Activated T-helper 2 cell treated with anti-CD3 and anti-CD28 coated beads, Interferon-gamma antibody, Interleukin-2, Interleukin-4, amounts not matched to agents 10 μg/mL and 5 μg/mL and 100 μg/mL, durations not matched to agents 14 hours and 24 hours and 36 hours (primary cell): ENCODE results near the gene DEFB123. TPM values are rescaled to one million over a fixed set of nuclear protein-coding genes. Genes with fewer than 3 reads are reported as not detected.

ENCODE experiments used
- DNase-seq: peaks from one replicate; pipeline ENCODE4 v3.0.0; 2021; ENCODE audit warnings: low spot score
- H3K27ac Mint-ChIP-seq: one replicate; pipeline ENCODE4 v1.8.0; 2021; ENCODE audit warnings: mixed read lengths
- H3K27me3 Mint-ChIP-seq: one replicate; pipeline ENCODE4 v1.8.0; 2021; ENCODE audit warnings: low read depth, mixed read lengths
- H3K36me3 Mint-ChIP-seq: one replicate; pipeline ENCODE4 v1.8.0; 2021; ENCODE audit warnings: low read depth, mixed read lengths
- H3K4me1 Mint-ChIP-seq: one replicate; pipeline ENCODE4 v1.8.0; 2021; ENCODE audit warnings: low read depth, mixed read lengths
- H3K4me3 Mint-ChIP-seq: one replicate; pipeline ENCODE4 v1.8.0; 2021; ENCODE audit warnings: low read depth, mild to moderate bottlenecking, moderate library complexity, mixed read lengths
- H3K9me3 Mint-ChIP-seq: one replicate; pipeline ENCODE4 v1.8.0; 2021; ENCODE audit warnings: mixed read lengths
- intact Hi-C: fragments of 100-400 bp; cut with micrococcal nuclease; formaldehyde crosslinking; loops from one replicate; pipeline ENCODE4 v1.15.1; 2023
- total RNA-seq: library from RNA; stranded (reverse); gene quantifications from 2 replicates; pipeline ENCODE4 v1.2.3, GENCODE V29; 2022

The DEFB123 gene
- total RNA-seq, 1 donor from 2014 or later, result not detected

DNA sequence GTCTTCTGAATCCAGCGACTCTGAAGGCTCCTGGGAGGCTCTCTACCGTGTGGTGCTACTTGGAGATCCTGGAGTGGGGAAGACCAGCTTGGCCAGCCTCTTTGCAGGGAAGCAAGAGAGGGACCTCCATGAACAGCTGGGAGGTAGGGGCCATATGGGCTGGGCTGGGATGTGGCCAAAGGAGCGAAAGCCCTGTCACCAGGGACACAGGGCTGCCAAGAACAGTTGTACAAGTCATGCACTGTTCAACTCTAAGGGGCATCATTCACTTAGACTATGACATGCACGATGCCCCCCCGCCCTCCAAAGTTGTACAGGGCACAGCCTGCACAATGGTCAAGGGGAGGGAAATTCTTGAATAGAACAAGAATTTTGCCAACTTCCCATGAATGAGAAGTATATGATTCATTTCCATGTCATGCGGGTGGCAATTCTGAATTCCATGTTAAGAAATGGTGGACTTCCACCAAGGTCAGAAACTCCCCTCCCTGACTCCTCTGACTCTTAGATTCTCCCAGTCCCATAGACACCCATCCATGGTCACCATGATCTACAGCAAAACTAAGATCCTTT lies 36.3 kb downstream of the DEFB123 start:
- Mint-ChIP-seq H3K4me3 (no peak overlapping the region), H3K36me3 (no peaks in the 10 kb centered on the region), H3K4me1 (peaks cover 6% of the 10 kb centered on the region), H3K27me3 (peaks cover 37% of the 10 kb centered on the region), H3K9me3 (peaks cover 4% of the 10 kb centered on the region), H3K27ac (no peak overlapping the region)
- DNase-seq, result no peak
- intact Hi-C loops, result no loop called here

DNA sequence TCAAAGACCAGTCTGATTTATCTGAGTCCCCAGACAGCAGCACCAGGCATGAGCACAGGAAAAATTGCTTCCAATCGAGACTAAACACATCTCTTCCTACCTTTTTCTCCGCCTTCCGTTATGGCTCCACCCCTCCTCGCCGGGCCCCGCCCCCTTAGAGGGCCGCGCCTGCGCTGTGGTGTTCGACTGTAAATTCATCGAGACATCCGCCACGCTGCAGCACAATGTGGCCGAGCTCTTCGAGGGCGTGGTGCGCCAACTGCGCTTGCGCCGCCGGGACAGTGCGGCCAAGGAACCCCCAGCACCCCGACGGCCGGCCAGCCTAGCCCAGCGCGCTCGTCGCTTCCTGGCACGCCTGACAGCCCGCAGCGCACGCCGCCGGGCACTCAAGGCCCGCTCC lies 43.6 kb downstream of the DEFB123 start:
- intact Hi-C loops, result no loop called here
- no peaks in the 10 kb centered on the region for H3K36me3 Mint-ChIP-seq
- H3K4me3 Mint-ChIP-seq, result no peak overlapping the region
- no peak for DNase-seq
- H3K27me3 Mint-ChIP-seq, result peaks cover 19% of the 10 kb centered on the region
- H3K27ac Mint-ChIP-seq, result no peak overlapping the region
- H3K9me3 Mint-ChIP-seq, result no peaks in the 10 kb centered on the region
- peaks cover 4% of the 10 kb centered on the region for H3K4me1 Mint-ChIP-seq

DNA sequence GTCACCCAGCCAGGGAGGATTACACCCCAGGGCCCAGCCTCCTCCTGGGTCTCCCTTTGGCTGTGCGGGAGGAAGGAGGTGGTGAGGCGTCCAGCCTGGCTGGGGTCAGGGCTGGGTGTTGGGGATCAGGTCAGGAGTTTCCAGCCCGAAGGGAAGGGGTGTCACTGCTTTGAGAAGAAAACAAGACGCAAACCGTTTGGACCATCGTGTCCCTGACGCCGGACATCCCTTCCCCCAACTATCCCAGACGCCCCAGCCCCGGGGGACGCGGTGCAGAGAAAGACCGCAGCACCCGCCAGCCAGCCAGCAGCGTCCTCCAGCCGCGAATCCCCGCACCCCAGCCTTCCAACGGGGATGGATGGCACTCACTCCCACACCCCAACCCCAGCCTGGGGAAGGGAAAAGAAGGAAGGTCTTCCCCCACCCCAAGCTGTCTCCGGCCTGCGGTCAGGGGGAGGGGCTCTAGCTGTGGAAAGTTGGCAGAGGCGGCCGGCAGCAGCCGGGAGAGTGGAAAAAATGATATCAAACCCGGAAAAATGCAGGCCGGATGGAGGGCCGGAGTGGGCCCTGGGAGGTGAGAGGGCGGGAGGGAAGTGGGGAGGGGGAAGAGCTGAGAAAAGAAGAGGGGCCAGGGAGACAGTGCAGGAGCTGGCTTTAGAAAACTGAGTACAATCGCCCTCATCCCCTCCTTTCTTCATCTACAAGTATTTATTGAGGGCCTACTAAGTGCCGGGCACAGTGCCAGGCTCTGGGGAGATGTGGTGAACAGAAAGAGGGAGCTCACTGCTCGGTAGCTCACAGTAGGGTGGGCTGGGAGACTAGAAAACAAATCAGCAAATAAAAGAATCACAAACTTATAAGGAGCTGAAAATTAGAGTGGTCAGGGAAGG lies 45.3 kb downstream of the DEFB123 start:
- Mint-ChIP-seq H3K36me3 (no peaks in the 10 kb centered on the region), H3K27ac (no peak overlapping the region), H3K4me1 (peaks cover 4% of the 10 kb centered on the region), H3K4me3 (no peak overlapping the region), H3K27me3 (peaks cover 20% of the 10 kb centered on the region), H3K9me3 (no peaks in the 10 kb centered on the region)
- no peak for DNase-seq
- intact Hi-C loops, result no loop called here

DNA sequence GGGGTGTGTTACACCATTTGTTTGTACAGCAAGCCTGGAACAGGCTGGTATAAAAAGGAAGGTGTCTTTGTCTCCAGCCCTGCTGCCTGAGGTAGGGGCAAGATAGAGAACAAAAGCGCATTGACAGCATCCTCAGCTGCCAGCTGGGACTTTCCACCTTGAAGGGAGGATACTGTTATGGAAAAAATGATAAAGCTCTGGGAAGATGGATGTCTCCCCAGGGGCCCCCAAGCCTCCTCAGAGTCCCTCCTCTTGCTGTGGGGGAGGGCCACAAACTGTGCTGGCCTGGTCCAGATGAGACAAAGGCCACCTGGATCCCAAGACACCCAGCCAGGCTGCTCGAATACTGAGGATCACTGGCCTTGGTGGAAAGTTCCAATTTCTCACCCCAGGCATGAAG lies 47.7 kb downstream of the DEFB123 start:
- intact Hi-C loops, result no loop called here
- peaks cover 4% of the 10 kb centered on the region for H3K4me1 Mint-ChIP-seq
- H3K9me3 Mint-ChIP-seq, result no peaks in the 10 kb centered on the region
- H3K27ac Mint-ChIP-seq, result no peak overlapping the region
- H3K4me3 Mint-ChIP-seq, result no peak overlapping the region
- H3K36me3 Mint-ChIP-seq, result no peaks in the 10 kb centered on the region
- H3K27me3 Mint-ChIP-seq, result peaks cover 17% of the 10 kb centered on the region
- DNase-seq, result no peak

DNA sequence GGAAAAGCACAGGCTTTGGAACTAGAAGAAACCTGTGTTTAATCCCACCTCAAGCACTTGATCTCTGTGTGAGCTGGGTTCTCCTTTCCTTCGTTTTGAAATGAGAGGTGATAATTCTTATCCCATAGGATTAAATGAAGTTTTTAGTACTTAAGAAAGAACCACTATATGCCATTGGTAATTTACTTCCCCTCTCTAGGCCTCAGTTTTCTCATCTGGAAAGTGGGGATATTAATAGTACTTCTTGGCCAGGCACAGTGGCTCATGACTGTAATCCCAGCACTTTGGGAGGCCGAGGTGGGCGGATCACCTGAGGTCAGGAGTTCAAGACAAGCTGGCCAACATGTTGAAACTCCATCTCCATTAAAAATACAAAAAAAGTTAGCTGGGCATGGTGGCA lies 48.7 kb downstream of the DEFB123 start:
- DNase-seq, result no peak
- H3K4me3 Mint-ChIP-seq, result no peak overlapping the region
- intact Hi-C loops, result no loop called here
- H3K4me1 Mint-ChIP-seq, result peaks cover 4% of the 10 kb centered on the region
- H3K9me3 Mint-ChIP-seq, result no peaks in the 10 kb centered on the region
- no peak overlapping the region for H3K27ac Mint-ChIP-seq
- peaks cover 21% of the 10 kb centered on the region for H3K27me3 Mint-ChIP-seq
- no peaks in the 10 kb centered on the region for H3K36me3 Mint-ChIP-seq

DNA sequence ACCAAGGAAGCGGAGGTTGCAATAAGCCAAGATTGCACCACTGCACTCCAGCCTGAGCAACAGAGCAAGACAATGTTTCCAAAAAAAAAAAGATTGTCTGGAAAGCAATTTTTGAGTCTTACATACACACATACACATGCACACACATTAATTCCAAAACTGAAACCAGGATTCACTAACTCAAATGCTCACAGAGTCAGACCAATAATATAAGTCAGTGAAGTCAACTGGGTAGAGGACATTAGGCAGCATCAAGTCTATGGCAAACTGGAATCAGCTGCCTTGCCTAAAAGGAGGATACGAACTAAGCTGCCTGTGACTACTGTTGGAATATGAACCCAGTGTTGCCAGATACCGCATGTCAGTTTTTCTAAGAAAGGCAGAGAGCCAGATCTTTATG lies 50.3 kb downstream of the DEFB123 start:
- no peak for DNase-seq
- H3K27ac Mint-ChIP-seq, result no peak overlapping the region
- no peaks in the 10 kb centered on the region for H3K9me3 Mint-ChIP-seq
- no peak overlapping the region for H3K4me3 Mint-ChIP-seq
- intact Hi-C loops, result no loop called here
- no peaks in the 10 kb centered on the region for H3K36me3 Mint-ChIP-seq
- H3K4me1 Mint-ChIP-seq, result peaks cover 4% of the 10 kb centered on the region
- H3K27me3 Mint-ChIP-seq, result peaks cover 27% of the 10 kb centered on the region

DNA sequence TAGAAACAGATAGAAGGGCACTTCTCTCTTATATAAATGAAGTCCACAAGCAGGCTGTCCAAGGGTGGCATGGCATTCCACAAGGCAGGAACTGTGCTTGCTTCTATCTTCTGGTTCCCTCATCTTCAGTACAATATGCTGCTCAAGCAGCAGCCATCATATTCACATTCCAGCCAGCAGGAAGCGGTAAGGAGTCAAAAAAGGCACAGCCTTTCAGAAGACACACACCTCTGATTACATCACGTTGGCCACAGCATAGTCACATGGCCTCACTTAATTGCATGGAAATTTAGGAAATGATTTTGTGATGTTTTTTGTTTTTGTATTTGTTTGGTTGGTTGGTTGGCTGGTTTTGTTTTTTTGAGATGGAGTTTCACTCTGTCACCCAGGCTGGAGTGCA lies 53.7 kb downstream of the DEFB123 start:
- Mint-ChIP-seq H3K27me3 (peaks cover 24% of the 10 kb centered on the region), H3K4me1 (no peaks in the 10 kb centered on the region), H3K27ac (no peak overlapping the region), H3K36me3 (no peaks in the 10 kb centered on the region), H3K9me3 (no peaks in the 10 kb centered on the region), H3K4me3 (no peak overlapping the region)
- no peak for DNase-seq
- intact Hi-C loops, result no loop called here

DNA sequence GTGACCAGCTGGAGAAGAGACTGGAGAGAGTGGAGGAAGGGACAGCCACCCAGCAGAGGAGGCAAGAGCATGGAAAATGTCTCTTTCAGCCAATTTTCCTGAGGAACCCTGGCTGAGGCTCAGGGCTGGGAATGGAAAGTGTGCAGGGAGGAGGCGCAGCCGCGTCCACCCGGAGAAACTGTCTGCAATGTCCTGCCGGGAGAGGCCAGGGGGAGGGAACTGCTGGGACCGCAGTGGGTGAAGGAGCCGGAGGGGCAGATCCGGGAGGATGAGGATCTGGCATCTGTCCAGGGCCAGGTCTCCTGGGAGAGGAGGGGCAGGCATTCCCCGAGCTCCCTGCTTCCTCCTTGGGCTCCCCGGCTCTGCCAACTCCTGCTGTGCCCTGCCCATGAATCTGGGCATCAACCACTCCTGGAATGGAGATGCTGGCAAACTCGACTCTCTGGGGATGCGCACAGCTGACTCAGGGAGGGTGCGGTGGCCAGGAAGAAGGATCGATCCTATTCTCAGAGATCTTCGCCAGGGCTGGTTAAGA lies 56.4 kb downstream of the DEFB123 start:
- H3K27ac Mint-ChIP-seq, result no peak overlapping the region
- H3K4me3 Mint-ChIP-seq, result no peak overlapping the region
- no peaks in the 10 kb centered on the region for H3K9me3 Mint-ChIP-seq
- no peak for DNase-seq
- H3K4me1 Mint-ChIP-seq, result no peaks in the 10 kb centered on the region
- H3K36me3 Mint-ChIP-seq, result no peaks in the 10 kb centered on the region
- peaks cover 23% of the 10 kb centered on the region for H3K27me3 Mint-ChIP-seq
- intact Hi-C loops, result no loop called here

DNA sequence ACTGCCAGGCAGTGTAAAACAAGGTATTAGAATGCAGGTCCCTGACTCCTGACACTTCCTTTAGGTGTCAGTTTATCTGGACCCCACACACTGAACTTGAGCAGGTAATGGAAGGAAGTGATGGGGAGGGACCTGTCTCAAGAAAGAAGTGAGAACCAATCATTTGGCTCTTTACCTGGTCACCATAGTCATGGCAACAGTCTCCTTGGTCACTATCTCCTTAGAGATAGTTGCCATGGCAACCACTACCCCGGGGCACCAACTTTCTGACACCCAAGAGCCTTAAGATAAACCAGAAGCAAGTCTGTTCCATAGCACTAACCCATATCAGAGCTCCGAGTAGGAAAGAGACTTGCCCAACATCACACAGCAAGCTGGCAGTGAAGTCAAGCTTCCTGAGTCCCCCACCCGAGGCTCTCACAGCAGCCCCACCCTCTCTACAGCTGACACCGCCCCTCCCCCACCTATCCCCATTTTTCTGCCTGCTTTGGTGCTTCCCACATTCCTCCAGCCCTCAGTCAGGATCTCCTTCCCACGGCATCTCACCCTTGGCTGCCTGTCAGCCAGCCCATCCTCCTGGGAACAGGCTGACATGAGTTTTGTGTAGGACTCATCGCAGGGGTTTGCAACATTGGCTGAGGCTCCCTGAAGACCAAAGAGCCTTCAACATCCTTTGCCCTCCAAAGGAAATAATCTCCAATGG lies 57.6 kb downstream of the DEFB123 start:
- Mint-ChIP-seq H3K36me3 (no peaks in the 10 kb centered on the region), H3K4me1 (no peaks in the 10 kb centered on the region), H3K9me3 (no peaks in the 10 kb centered on the region), H3K27ac (no peak overlapping the region), H3K4me3 (no peak overlapping the region), H3K27me3 (peaks cover 23% of the 10 kb centered on the region)
- DNase-seq, result no peak
- intact Hi-C loops, result no loop called here

Other genes starting within 250 kb of the DEFB123 start
- not detected in 2 replicates for gene DEFB115, start 183.0 kb upstream of the DEFB123 start, total RNA-seq
- not detected in 2 replicates for gene DEFB116, start 132.0 kb upstream of the DEFB123 start, total RNA-seq
- not detected in 2 replicates for gene DEFB118, start 72.0 kb upstream of the DEFB123 start, total RNA-seq
- gene DEFB119, start 50.0 kb upstream of the DEFB123 start, total RNA-seq, result not detected in 2 replicates
- not detected in 2 replicates for gene DEFB121, start 34.4 kb upstream of the DEFB123 start, total RNA-seq
- not detected in 2 replicates for gene DEFB124, start 34.5 kb downstream of the DEFB123 start, total RNA-seq
- gene REM1, start 34.7 kb downstream of the DEFB123 start, total RNA-seq, result not detected in 2 replicates
- gene HM13, start 73.8 kb downstream of the DEFB123 start, total RNA-seq, result 184 and 188 TPM in 2 replicates
- 1.5 and 2.1 TPM in 2 replicates for gene ID1, start 164.7 kb downstream of the DEFB123 start, total RNA-seq
- gene COX4I2, start 197.3 kb downstream of the DEFB123 start, total RNA-seq, result not detected in 2 replicates